ENCODE measurements around the gene YPEL1. TPM values are rescaled to one million over a fixed set of nuclear protein-coding genes. Genes with fewer than 3 reads are reported as not detected.

Gene YPEL1
- total and polyA plus RNA-seq, 2 of the 13 experiments (the other 11 are each of a cell fraction or from before 2014, with no cell fraction given) = 0.33 to 2.5 TPM

DNA sequence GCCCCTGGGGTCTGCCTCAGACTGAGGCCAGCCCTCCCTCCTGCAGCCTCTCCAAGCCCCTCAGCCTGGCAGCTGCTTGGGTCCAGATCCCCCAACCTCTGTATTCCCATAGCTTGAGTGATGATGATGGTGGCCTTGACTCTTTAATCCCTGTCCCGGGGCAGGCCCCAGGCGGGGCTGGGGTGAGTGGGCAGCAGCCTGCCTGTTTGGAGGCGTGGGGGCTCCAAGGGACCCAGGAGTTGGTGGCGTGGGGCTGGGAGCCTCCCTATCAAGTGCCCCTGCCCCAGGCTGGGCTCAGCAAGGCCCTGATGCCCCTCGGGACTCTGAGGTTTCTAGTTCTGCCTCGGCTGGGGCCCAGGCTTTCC, 47.3 kb downstream of the YPEL1 start (continued):
- TF ChIP-seq, protein P1, sequence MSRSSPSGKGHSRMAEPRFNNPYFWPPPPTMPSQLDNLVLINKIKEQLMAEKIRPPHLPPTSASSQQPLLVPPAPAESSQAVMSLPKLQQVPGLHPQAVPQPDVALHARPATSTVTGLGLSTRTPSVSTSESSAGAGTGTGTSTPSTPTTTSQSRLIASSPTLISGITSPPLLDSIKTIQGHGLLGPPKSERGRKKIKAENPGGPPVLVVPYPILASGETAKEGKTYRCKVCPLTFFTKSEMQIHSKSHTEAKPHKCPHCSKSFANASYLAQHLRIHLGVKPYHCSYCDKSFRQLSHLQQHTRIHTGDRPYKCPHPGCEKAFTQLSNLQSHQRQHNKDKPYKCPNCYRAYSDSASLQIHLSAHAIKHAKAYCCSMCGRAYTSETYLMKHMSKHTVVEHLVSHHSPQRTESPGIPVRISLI (CRISPR knock-in tag; IDR thresholded peaks at IDR 0.05; ENCODE audit: borderline replicate concordance) = no peak
- no peak for TF ChIP-seq PRDM4 (CRISPR knock-in tag; IDR thresholded peaks at IDR 0.05; ENCODE audit: borderline replicate concordance)
- no peak for TF ChIP-seq RBFOX2 (IDR thresholded peaks at IDR 0.05; ENCODE audit: low read depth, low read length)
- no peak for TF ChIP-seq EZH2 (conservative IDR thresholded peaks at IDR 0.05; ENCODE audit: low read depth, low read length)
- TF ChIP-seq ZNF333 (CRISPR knock-in tag; IDR thresholded peaks at IDR 0.05; ENCODE audit: borderline replicate concordance) = no peak

DNA sequence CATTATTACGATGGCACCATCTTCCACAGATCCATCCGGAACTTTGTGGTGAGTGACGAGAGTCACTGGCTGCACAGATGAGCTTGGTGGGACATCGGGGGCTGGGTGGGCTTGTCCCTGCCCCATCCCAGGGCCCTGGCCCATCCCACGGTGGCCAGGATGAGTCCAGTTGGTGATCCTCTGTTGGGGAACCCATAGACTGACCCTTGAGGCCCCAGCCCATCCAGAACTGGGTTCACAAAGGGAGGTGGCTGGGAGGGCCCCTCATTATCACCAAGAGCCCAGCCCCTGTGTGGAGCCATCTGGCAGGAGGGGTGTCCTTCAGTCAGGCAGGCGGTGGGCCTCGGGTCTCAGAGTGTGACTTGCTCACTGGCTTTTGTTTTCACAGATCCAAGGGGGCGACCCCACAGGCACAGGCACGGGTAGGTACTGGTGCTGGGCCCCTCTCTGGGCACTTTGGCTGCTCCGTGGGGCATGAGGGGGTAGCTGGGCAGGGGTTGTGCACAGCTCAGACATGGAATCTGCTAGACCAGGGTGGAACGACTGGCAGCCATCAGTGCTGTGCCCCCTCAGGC, 47.8 kb downstream of the YPEL1 start:
- CTCF ChIA-PET (ENCODE audit: low intra/inter-chr PET ratio, low total read pairs) = no interaction called here
- H3K9me3 ChIP-seq (ENCODE audit: low read length) = no peaks in the 10 kb centered on the region
- FAIRE-seq = no peak
- no TSS peak for BruUV-seq (replicated peaks)
- H3K27ac ChIP-seq (ENCODE audit: extremely low read length, insufficient read depth, low read length) = no peak overlapping the region
- no peak overlapping the region for H2AFZ ChIP-seq (ENCODE audit: low read length)
- H3K27me3 ChIP-seq (ENCODE audit: control insufficient read depth in 1 of 2, insufficient read depth in 2 of 2, low read length in 2 of 2) = no peaks in the 10 kb centered on the region; a peak in 1 of 5 replicates
- no peak overlapping the region for H3K4me2 ChIP-seq (ENCODE audit: low read depth, low read length)
- in situ Hi-C loops (cut with HindIII; ENCODE audit: extremely low pct_ligation_motif_present, low pct_unique_long_range_greater_than_20kb) = no loop called here
- H3K79me2 ChIP-seq (ENCODE audit: insufficient read depth, low read length) = no peaks in the 10 kb centered on the region
- WGBS (ENCODE audit: low lambda C conversion rate) = 93% methylated on average over 7 of the region's 11 CpGs
- H3K9ac ChIP-seq (ENCODE audit: insufficient read depth, low read depth, low read length) = no peak overlapping the region
- no peaks in the 10 kb centered on the region for H3K4me1 ChIP-seq (ENCODE audit: insufficient read depth, low read length)
- TF ChIP-seq ZNF101 (CRISPR knock-in tag; IDR thresholded peaks at IDR 0.05; ENCODE audit: borderline replicate concordance, low read depth) = no peak
- TF ChIP-seq ZBTB38 (CRISPR knock-in tag; IDR thresholded peaks at IDR 0.05) = no peak
- no peak for TF ChIP-seq ZSCAN20 (CRISPR knock-in tag; IDR thresholded peaks at IDR 0.05; ENCODE audit: borderline replicate concordance)
- no peak for TF ChIP-seq SNRNP70 (IDR thresholded peaks at IDR 0.05; ENCODE audit: low read depth, low read length)
- no peak for TF ChIP-seq ZNF224 (CRISPR knock-in tag; IDR thresholded peaks at IDR 0.05)
- peak; percentile 57 for TF ChIP-seq AGO2 (optimal IDR thresholded peaks at IDR 0.05; ENCODE audit: low read depth, low read length)
- H3K36me3 ChIP-seq (replicated peaks in 1 of 2; ENCODE audit: control insufficient read depth in 1 of 2, insufficient read depth in 2 of 2, low read length in 2 of 2) = peaks cover 23 to 68% of the 10 kb centered on the region in 2 experiments; a peak in 4 of 5 replicates
- DNase-seq (ENCODE audit: low spot score) = no peak
- intact Hi-C loops (cut with micrococcal nuclease; ENCODE audit: unreplicated experiment) = no loop called here
- POLR2A ChIA-PET = no interaction called here
- H3K4me3 ChIP-seq (replicated peaks in 1 of 3; ENCODE audit: insufficient read depth in 1 of 3, low read depth in 2 of 3, low read length in 3 of 3) = no peak overlapping the region
- peak; percentile 14; the same call in 1 of the 3 replicates for ATAC-seq
- no peaks in the 10 kb centered on the region for H4K20me1 ChIP-seq (ENCODE audit: insufficient read depth, low read length)

Data from HepG2 (cell line).